Loucy (cell line): ENCODE measurements around the gene FSD1L.

Source experiments
- H2AFZ ChIP-seq: fragments of 200-600 bp; sonication (generic); 2 replicates; pipeline ENCODE4 v1.6.0; 2016; ENCODE audit warnings: antibody characterized with exemption, mild to moderate bottlenecking, low read length, moderate library complexity
- H3F3A ChIP-seq: fragments of 200-600 bp; 2 replicates; pipeline ENCODE4 v1.6.0; 2016; ENCODE audit warnings: antibody characterized with exemption, low read depth, mild to moderate bottlenecking
- H3K27me3 ChIP-seq: fragments of 200-600 bp; sonication (generic); 2 replicates; pipeline ENCODE4 v1.6.1; 2014; ENCODE audit warnings: low read length, mild to moderate bottlenecking; ENCODE audit not compliant: insufficient read depth, poor library complexity, severe bottlenecking
- H3K36me3 ChIP-seq: fragments of 200-600 bp; sonication (generic); 2 replicates; pipeline ENCODE4 v1.6.1; 2016; ENCODE audit warnings: low read length; ENCODE audit not compliant: insufficient read depth
- H3K4me1 ChIP-seq: fragments of 200-600 bp; sonication (generic); 2 replicates; pipeline ENCODE4 v1.5.1; 2014; ENCODE audit warnings: low read length, mild to moderate bottlenecking; ENCODE audit not compliant: insufficient read depth, poor library complexity, severe bottlenecking
- H3K4me2 ChIP-seq: fragments of 200-600 bp; sonication (generic); 2 replicates; pipeline ENCODE4 v1.6.0; 2014; ENCODE audit warnings: antibody characterized with exemption, low read length, low read depth, mild to moderate bottlenecking; ENCODE audit not compliant: poor library complexity, severe bottlenecking
- H3K4me3 ChIP-seq: fragments of 200-600 bp; sonication (generic); 2 replicates; pipeline ENCODE4 v1.5.1; 2014; ENCODE audit warnings: low read length, mild to moderate bottlenecking, mixed read lengths; ENCODE audit not compliant: poor library complexity, severe bottlenecking
- H3K79me2 ChIP-seq: fragments of 200-600 bp; sonication (generic); 2 replicates; pipeline ENCODE4 v1.6.1; 2014; ENCODE audit warnings: low read length; ENCODE audit not compliant: insufficient read depth
- H3K9ac ChIP-seq: fragments of 200-600 bp; sonication (generic); 2 replicates; pipeline ENCODE4 v1.6.0; 2014; ENCODE audit warnings: mild to moderate bottlenecking, low read depth, low read length, moderate library complexity; ENCODE audit not compliant: poor library complexity, severe bottlenecking
- H3K9me2 ChIP-seq: fragments of 200-600 bp; sonication (generic); replicated peaks from 2 replicates; pipeline ENCODE4 v1.6.1; 2016; ENCODE audit warnings: low read depth, low read length, mixed read lengths
- H3K9me3 ChIP-seq: fragments of 200-600 bp; sonication (generic); 2 replicates; pipeline ENCODE4 v1.6.1; 2014; ENCODE audit warnings: mild to moderate bottlenecking, antibody characterized with exemption, low read length, low read depth; ENCODE audit not compliant: insufficient read depth
- H4K20me1 ChIP-seq: fragments of 200-600 bp; sonication (generic); 2 replicates; pipeline ENCODE4 v1.6.0; 2014; ENCODE audit warnings: antibody characterized with exemption, low read length, mild to moderate bottlenecking; ENCODE audit not compliant: insufficient read depth, poor library complexity, severe bottlenecking
- CTCF ChIP-seq: fragments of 200-600 bp; sonication (generic); conservative IDR thresholded peaks from 2 replicates; pipeline ENCODE4 v1.5.1; 2014; ENCODE audit warnings: mild to moderate bottlenecking, antibody characterized with exemption, low read length
- EZH2phosphoT487 ChIP-seq: fragments of 200-600 bp; IDR thresholded peaks from 2 replicates; pipeline ENCODE4 v1.6.1; 2018; ENCODE audit warnings: antibody characterized with exemption, mild to moderate bottlenecking, moderate library complexity, borderline replicate concordance

Gene FSD1L

DNA sequence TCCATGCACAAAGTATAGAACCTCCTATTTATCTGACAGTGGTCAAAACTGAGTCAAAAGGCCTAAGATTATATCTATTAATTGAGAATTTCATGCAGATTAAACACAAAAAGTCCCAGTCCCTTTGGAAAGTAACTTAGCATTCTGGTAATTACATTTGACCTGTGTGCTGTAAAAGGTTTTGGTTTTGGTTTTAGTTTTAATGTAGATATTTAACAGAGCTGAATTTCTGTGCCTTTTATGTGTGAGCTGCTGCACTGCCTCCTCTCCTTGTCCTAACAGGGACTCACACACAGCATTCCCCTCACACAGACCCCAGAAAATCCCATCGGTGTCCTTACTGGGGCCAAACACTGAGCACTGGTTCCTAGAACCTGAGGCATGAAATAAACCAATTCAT is 31.0 kb upstream of the FSD1L start:
- Histone ChIP-seq H3K4me1 (peaks cover 25% of the 10 kb centered on the region), H3K4me3 (no peak overlapping the region), H2AFZ (no peak overlapping the region), H3K36me3 (no peaks in the 10 kb centered on the region), H3K9me3 (no peaks in the 10 kb centered on the region), H3K9me2 (no peaks in the 10 kb centered on the region), H3K79me2 (no peaks in the 10 kb centered on the region), H3K9ac (no peak overlapping the region), H3K27me3 (no peaks in the 10 kb centered on the region), H3K4me2 (no peak overlapping the region), H4K20me1 (no peaks in the 10 kb centered on the region), H3F3A (no peaks in the 10 kb centered on the region)
- TF ChIP-seq CTCF = no peak
- TF ChIP-seq EZH2phosphoT487 = no peak

DNA sequence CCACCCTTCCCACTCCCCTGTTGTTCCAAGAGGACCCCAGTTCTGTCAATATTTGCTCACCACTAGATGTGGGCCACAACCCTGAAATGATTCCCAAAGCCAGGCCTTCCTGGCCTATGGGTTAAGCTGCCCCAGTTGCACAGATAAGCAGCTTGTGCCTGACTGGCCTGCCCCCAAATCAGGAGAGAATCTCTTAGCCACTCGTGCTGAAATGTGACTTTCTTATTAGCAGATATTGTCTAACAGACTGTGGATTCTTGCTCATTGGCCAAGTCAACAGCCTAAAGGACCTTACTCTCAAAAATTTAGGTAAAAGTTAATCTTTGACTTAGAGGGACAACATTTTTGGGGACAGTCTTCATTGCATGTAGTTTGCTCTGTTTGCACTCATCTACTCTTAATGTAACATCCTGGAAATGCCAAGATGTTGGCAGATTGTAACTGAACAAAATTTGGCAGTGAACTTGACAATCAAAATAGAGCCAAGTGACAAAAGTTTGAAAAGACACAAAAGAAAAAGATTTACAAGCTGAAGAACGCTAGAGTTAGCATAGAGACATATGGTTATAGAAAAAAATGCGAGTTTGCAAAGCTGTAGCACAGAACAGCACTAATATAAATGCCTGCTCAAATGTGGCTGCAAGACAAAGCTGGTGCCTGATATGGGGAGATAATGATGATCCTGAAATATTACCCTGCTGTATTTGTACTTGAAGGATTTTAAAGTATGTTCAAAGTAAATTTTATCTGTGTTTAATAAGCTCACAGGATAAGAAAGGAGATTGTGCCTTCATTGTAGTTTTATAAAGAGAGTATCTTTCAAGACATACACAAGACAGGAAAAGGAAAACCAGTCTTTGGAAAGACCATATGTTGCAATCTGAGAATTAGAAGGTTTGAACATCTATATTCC is 29.0 kb upstream of the FSD1L start:
- TF ChIP-seq CTCF = no peak
- TF ChIP-seq EZH2phosphoT487 = no peak
- H3K9me2 ChIP-seq = no peaks in the 10 kb centered on the region
- H2AFZ ChIP-seq = no peak overlapping the region
- no peak overlapping the region for H3K4me3 ChIP-seq
- no peaks in the 10 kb centered on the region for H3K9me3 ChIP-seq
- H3K9ac ChIP-seq = no peak overlapping the region
- H3K4me1 ChIP-seq = peaks cover 14% of the 10 kb centered on the region
- no peaks in the 10 kb centered on the region for H3K27me3 ChIP-seq
- no peaks in the 10 kb centered on the region for H3F3A ChIP-seq
- H3K79me2 ChIP-seq = no peaks in the 10 kb centered on the region
- H4K20me1 ChIP-seq = no peaks in the 10 kb centered on the region
- no peak overlapping the region for H3K4me2 ChIP-seq
- H3K36me3 ChIP-seq = no peaks in the 10 kb centered on the region

- no peak for TF ChIP-seq EZH2phosphoT487
- no peak for TF ChIP-seq CTCF
- no peaks in the 10 kb centered on the region for H4K20me1 ChIP-seq
- no peaks in the 10 kb centered on the region for H3F3A ChIP-seq
- no peak overlapping the region for H2AFZ ChIP-seq
- no peaks in the 10 kb centered on the region for H3K9me2 ChIP-seq
- H3K9me3 ChIP-seq = no peaks in the 10 kb centered on the region
- H3K36me3 ChIP-seq = no peaks in the 10 kb centered on the region
- H3K79me2 ChIP-seq = no peaks in the 10 kb centered on the region
- no peak overlapping the region for H3K9ac ChIP-seq
- H3K27me3 ChIP-seq = no peaks in the 10 kb centered on the region
- H3K4me1 ChIP-seq = peaks cover 8% of the 10 kb centered on the region
- H3K4me2 ChIP-seq = no peak overlapping the region
- H3K4me3 ChIP-seq = no peak overlapping the region
Observed at GRCh38 chr9:105419816-105420597, 27.8 kb upstream of the FSD1L start.
